GM18870 (cell line): ENCODE data around the gene DCHS2.

ENCODE experiments used
- ATAC-seq: cut with Tn5 transposase; IDR thresholded peaks from one replicate; pipeline ENCODE4 v1.9.1; 2021; ENCODE audit warnings: moderate library complexity; ENCODE audit not compliant: unreplicated experiment

Gene DCHS2

GRCh38 chr4:154320521-154320920, 171.1 kb downstream of the DCHS2 start:
- ATAC-seq, result no peak

GRCh38 chr4:154319736-154320135, 171.9 kb downstream of the DCHS2 start:
- ATAC-seq, result no peak

GRCh38 chr4:154317201-154317999, 174.2 kb downstream of the DCHS2 start:
- no peak for ATAC-seq

- no peak for ATAC-seq
Measured at GRCh38 chr4:154315741-154316140, 175.9 kb downstream of the DCHS2 start.

- ATAC-seq, result no peak
Measured at GRCh38 chr4:154314248-154314647, 177.4 kb downstream of the DCHS2 start.

GRCh38 chr4:154313004-154313585, 178.5 kb downstream of the DCHS2 start:
- ATAC-seq, result no peak

- ATAC-seq, result no peak
Measured at GRCh38 chr4:154312246-154312645, 179.4 kb downstream of the DCHS2 start.

- ATAC-seq, result no peak
Measured at GRCh38 chr4:154310578-154310977, 181.0 kb downstream of the DCHS2 start.

- no peak for ATAC-seq
Measured at GRCh38 chr4:154308207-154308606, 183.4 kb downstream of the DCHS2 start.

- no peak for ATAC-seq
Measured at GRCh38 chr4:154307451-154307850, 184.1 kb downstream of the DCHS2 start.

GRCh38 chr4:154305616-154306015, 186.0 kb downstream of the DCHS2 start:
- no peak for ATAC-seq

GRCh38 chr4:154304679-154305078, 186.9 kb downstream of the DCHS2 start:
- ATAC-seq, result no peak

GRCh38 chr4:154294652-154295350, 196.8 kb downstream of the DCHS2 start:
- no peak for ATAC-seq

- ATAC-seq, result no peak
Measured at GRCh38 chr4:154293427-154293826, 198.2 kb downstream of the DCHS2 start.

- no peak for ATAC-seq
Measured at GRCh38 chr4:154292589-154292988, 199.0 kb downstream of the DCHS2 start.

- no peak for ATAC-seq
Measured at GRCh38 chr4:154277172-154277571, 214.4 kb downstream of the DCHS2 start.

- no peak for ATAC-seq
Measured at GRCh38 chr4:154276496-154276895, 215.1 kb downstream of the DCHS2 start.

GRCh38 chr4:154254999-154255398, 236.6 kb downstream of the DCHS2 start:
- no peak for ATAC-seq

- no peak for ATAC-seq
Measured at GRCh38 chr4:154234576-154234975, 257.0 kb downstream of the DCHS2 start.

GRCh38 chr4:154231806-154232478, 259.7 kb downstream of the DCHS2 start:
- no peak for ATAC-seq

GRCh38 chr4:154230723-154231122, 260.9 kb downstream of the DCHS2 start:
- no peak for ATAC-seq
